ENCODE measurements around the gene RNF19B. TPM values are rescaled to one million over a fixed set of nuclear protein-coding genes. Genes with fewer than 3 reads are reported as not detected.

RNF19B gene
- total and polyA plus RNA-seq, 10 of the 15 experiments (the other 5 are each of a cell fraction or from before 2014, with no cell fraction given) = 2.8 to 32.6 (median 16.6) TPM

DNA sequence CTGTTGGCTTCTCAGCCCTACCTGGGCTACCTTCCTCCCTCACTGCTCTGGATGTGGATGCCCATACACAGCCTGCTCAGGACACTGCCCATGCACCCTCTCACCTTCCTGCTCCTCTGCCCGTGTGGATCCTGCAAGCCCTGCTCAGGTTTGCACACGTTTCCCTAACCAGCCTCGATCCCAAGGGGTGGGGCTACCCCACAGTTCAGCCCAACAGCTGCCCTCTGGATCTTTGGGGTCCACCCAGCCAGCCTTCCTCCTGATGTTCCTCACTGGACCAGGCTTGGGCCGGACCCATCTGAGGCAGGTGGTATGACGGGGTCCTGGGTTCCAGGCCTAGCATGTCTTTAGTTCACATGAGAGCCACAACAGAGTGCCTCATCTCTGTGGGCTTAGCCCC lies 68.2 kb downstream of the RNF19B start:
- TF ChIP-seq SP1 (IDR thresholded peaks at IDR 0.05; ENCODE audit: low read depth, low read length) = no peak
- no peak for TF ChIP-seq ASH2L (IDR thresholded peaks at IDR 0.05; ENCODE audit: borderline replicate concordance, low read depth)
- no peak for TF ChIP-seq HCFC1 (IDR thresholded peaks at IDR 0.05; ENCODE audit: low read length)
- no peak for TF ChIP-seq ATF7 (IDR thresholded peaks at IDR 0.05; ENCODE audit: low read depth)
- no peak for TF ChIP-seq CBX5 (IDR thresholded peaks at IDR 0.05; ENCODE audit: low read depth)
- TF ChIP-seq WRNIP1 (IDR thresholded peaks at IDR 0.05; ENCODE audit: borderline replicate concordance, low read depth, low read length) = no peak
- no peak for TF ChIP-seq NR2C1 (IDR thresholded peaks at IDR 0.05)
- TF ChIP-seq, protein P1, sequence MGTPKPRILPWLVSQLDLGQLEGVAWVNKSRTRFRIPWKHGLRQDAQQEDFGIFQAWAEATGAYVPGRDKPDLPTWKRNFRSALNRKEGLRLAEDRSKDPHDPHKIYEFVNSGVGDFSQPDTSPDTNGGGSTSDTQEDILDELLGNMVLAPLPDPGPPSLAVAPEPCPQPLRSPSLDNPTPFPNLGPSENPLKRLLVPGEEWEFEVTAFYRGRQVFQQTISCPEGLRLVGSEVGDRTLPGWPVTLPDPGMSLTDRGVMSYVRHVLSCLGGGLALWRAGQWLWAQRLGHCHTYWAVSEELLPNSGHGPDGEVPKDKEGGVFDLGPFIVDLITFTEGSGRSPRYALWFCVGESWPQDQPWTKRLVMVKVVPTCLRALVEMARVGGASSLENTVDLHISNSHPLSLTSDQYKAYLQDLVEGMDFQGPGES (IDR thresholded peaks at IDR 0.05) = no peak
- TF ChIP-seq, protein P2, sequence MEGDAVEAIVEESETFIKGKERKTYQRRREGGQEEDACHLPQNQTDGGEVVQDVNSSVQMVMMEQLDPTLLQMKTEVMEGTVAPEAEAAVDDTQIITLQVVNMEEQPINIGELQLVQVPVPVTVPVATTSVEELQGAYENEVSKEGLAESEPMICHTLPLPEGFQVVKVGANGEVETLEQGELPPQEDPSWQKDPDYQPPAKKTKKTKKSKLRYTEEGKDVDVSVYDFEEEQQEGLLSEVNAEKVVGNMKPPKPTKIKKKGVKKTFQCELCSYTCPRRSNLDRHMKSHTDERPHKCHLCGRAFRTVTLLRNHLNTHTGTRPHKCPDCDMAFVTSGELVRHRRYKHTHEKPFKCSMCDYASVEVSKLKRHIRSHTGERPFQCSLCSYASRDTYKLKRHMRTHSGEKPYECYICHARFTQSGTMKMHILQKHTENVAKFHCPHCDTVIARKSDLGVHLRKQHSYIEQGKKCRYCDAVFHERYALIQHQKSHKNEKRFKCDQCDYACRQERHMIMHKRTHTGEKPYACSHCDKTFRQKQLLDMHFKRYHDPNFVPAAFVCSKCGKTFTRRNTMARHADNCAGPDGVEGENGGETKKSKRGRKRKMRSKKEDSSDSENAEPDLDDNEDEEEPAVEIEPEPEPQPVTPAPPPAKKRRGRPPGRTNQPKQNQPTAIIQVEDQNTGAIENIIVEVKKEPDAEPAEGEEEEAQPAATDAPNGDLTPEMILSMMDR (IDR thresholded peaks at IDR 0.05 in 2 of 3, conservative IDR thresholded peaks at IDR 0.05 in 1 of 3; ENCODE audit: control insufficient read depth in 2 of 3, extremely low read depth in 1 of 3, insufficient read depth in 1 of 3, low read depth in 3 of 3, low read length in 3 of 3) = no peak
- no peak for TF ChIP-seq STAT3 (IDR thresholded peaks at IDR 0.05; ENCODE audit: low read depth, low read length)
- no peak for TF ChIP-seq TCF3 (IDR thresholded peaks at IDR 0.05; ENCODE audit: borderline replicate concordance, insufficient read depth, low read depth, low read length)
- no peak for TF ChIP-seq SMC3 (IDR thresholded peaks at IDR 0.05; ENCODE audit: borderline replicate concordance, low read length)
- TF ChIP-seq RCOR1 (conservative IDR thresholded peaks at IDR 0.05; ENCODE audit: low read depth, low read length) = no peak
- TF ChIP-seq, protein P3, sequence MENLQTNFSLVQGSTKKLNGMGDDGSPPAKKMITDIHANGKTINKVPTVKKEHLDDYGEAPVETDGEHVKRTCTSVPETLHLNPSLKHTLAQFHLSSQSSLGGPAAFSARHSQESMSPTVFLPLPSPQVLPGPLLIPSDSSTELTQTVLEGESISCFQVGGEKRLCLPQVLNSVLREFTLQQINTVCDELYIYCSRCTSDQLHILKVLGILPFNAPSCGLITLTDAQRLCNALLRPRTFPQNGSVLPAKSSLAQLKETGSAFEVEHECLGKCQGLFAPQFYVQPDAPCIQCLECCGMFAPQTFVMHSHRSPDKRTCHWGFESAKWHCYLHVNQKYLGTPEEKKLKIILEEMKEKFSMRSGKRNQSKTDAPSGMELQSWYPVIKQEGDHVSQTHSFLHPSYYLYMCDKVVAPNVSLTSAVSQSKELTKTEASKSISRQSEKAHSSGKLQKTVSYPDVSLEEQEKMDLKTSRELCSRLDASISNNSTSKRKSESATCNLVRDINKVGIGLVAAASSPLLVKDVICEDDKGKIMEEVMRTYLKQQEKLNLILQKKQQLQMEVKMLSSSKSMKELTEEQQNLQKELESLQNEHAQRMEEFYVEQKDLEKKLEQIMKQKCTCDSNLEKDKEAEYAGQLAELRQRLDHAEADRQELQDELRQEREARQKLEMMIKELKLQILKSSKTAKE (IDR thresholded peaks at IDR 0.05; ENCODE audit: low read depth, poor library complexity, severe bottlenecking) = no peak
- TF ChIP-seq ZNF274 (IDR thresholded peaks at IDR 0.05; ENCODE audit: insufficient read depth, insufficient read length) = no peak
- no peak for TF ChIP-seq EGR1 (IDR thresholded peaks at IDR 0.05; ENCODE audit: borderline replicate concordance in 1 of 2, low read depth in 2 of 2, low read length in 2 of 2)
- TF ChIP-seq, protein P4, sequence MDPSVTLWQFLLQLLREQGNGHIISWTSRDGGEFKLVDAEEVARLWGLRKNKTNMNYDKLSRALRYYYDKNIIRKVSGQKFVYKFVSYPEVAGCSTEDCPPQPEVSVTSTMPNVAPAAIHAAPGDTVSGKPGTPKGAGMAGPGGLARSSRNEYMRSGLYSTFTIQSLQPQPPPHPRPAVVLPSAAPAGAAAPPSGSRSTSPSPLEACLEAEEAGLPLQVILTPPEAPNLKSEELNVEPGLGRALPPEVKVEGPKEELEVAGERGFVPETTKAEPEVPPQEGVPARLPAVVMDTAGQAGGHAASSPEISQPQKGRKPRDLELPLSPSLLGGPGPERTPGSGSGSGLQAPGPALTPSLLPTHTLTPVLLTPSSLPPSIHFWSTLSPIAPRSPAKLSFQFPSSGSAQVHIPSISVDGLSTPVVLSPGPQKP (IDR thresholded peaks at IDR 0.05; ENCODE audit: low read depth, low read length) = no peak
- no peak for TF ChIP-seq CBFB (IDR thresholded peaks at IDR 0.05; ENCODE audit: low read depth)
- no peak for FAIRE-seq
- ATAC-seq = no peak
- Histone ChIP-seq H3K4me3 (no peak overlapping the region), H2AFZ (ENCODE audit: control insufficient read depth, low read depth, low read length) (no peak overlapping the region), H3K9me3 (replicated peaks; ENCODE audit: control insufficient read depth, insufficient read depth, low read length) (no peaks in the 10 kb centered on the region; the same call in 2 of the 3 replicates), H3K27me3 (replicated peaks in 1 of 2; ENCODE audit: control insufficient read depth in 2 of 2, insufficient read depth in 2 of 2, low read length in 1 of 2) (peaks cover 10 to 19% of the 10 kb centered on the region in 2 experiments), H3K4me2 (ENCODE audit: control insufficient read depth, insufficient read depth) (no peak overlapping the region), H3K4me1 (ENCODE audit: control insufficient read depth, insufficient read depth, low read length) (no peaks in the 10 kb centered on the region), H3K36me3 (ENCODE audit: control insufficient read depth in 2 of 2, insufficient read depth in 2 of 2, low read length in 1 of 2) (no peaks in the 10 kb centered on the region), H4K20me1 (ENCODE audit: control insufficient read depth, insufficient read depth) (no peaks in the 10 kb centered on the region), H3K79me2 (ENCODE audit: control insufficient read depth, insufficient read depth, low read length) (no peaks in the 10 kb centered on the region), H3K27ac (ENCODE audit: control insufficient read depth, insufficient read depth) (no peak overlapping the region), H3K9ac (ENCODE audit: control insufficient read depth, insufficient read depth, low read length) (no peak overlapping the region)
- CTCF ChIA-PET = interaction anchor here (0.6 to 0.8 kb wide), 2 partner anchors 376 to 452 kb away, joined by 3 to 4 read pairs; no protein-coding TSS in a partner anchor
- no peak for DNase-seq (ENCODE audit: low read depth, low spot score)
- SMC1A ChIA-PET (ENCODE audit: uncharacterized antibody, unreplicated experiment) = no interaction called here
- POLR2A ChIA-PET = no interaction called here
- in situ Hi-C loops (cut with MboI) = no loop called here
- 16% methylated on average over 5 of the region's 5 CpGs for WGBS (ENCODE audit: insufficient coverage, insufficient replicate concordance, low lambda C conversion rate, missing lambda C conversion rate)
- no TSS peak for BruUV-seq (replicated peaks)
- intact Hi-C loops (cut with micrococcal nuclease; ENCODE audit: unreplicated experiment) = no loop called here
- RAD21 ChIA-PET (ENCODE audit: unreplicated experiment) = no interaction called here
